Astrocyte (in vitro differentiated cells and primary cell): ENCODE results near the gene OR6C70.

Source experiments
- EZH2 ChIP-seq: IDR thresholded peaks from 2 replicates; pipeline ENCODE4 v1.6.1; 2012; ENCODE audit warnings: mild to moderate bottlenecking, low read length, inconsistent platforms; ENCODE audit not compliant: insufficient read depth
- TF ChIP-seq, protein P1 (sequence below): IDR thresholded peaks from 2 replicates; pipeline ENCODE4 v1.5.1; 2011; ENCODE audit warnings: low read depth, mild to moderate bottlenecking, inconsistent platforms, low read length, moderate library complexity; ENCODE audit not compliant: insufficient read depth

DNA sequence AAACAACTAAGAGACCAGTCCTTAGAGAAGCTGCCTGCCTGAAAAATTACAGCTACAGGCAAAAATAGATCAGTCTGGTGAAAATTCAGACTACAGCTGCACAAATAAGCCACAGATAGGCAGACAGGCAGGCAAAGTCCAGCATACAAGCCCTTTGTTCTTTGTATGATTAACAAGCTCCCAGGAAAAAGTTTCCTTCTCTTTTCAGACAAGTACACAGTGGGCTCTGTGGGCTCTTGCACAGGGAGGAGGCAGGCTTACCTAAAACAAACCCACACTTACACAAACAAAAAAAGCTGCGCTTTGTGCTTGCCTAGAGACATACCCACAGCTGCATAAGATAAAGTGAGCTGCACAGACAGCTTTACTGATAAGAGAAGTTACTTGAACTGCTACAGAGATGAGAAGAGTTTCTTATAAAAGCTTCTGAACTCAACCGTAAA is 29.9 kb upstream of the OR6C70 start:
- TF ChIP-seq, protein P1, sequence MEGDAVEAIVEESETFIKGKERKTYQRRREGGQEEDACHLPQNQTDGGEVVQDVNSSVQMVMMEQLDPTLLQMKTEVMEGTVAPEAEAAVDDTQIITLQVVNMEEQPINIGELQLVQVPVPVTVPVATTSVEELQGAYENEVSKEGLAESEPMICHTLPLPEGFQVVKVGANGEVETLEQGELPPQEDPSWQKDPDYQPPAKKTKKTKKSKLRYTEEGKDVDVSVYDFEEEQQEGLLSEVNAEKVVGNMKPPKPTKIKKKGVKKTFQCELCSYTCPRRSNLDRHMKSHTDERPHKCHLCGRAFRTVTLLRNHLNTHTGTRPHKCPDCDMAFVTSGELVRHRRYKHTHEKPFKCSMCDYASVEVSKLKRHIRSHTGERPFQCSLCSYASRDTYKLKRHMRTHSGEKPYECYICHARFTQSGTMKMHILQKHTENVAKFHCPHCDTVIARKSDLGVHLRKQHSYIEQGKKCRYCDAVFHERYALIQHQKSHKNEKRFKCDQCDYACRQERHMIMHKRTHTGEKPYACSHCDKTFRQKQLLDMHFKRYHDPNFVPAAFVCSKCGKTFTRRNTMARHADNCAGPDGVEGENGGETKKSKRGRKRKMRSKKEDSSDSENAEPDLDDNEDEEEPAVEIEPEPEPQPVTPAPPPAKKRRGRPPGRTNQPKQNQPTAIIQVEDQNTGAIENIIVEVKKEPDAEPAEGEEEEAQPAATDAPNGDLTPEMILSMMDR: no peak
- TF ChIP-seq EZH2: no peak
